Measurements from ENCODE around the gene NDUFA7. TPM values are rescaled to one million over a fixed set of nuclear protein-coding genes. Genes with fewer than 3 reads are reported as not detected.

NDUFA7 gene
- total RNA-seq = 6.8 and 8.0 TPM in 2 replicates

DNA sequence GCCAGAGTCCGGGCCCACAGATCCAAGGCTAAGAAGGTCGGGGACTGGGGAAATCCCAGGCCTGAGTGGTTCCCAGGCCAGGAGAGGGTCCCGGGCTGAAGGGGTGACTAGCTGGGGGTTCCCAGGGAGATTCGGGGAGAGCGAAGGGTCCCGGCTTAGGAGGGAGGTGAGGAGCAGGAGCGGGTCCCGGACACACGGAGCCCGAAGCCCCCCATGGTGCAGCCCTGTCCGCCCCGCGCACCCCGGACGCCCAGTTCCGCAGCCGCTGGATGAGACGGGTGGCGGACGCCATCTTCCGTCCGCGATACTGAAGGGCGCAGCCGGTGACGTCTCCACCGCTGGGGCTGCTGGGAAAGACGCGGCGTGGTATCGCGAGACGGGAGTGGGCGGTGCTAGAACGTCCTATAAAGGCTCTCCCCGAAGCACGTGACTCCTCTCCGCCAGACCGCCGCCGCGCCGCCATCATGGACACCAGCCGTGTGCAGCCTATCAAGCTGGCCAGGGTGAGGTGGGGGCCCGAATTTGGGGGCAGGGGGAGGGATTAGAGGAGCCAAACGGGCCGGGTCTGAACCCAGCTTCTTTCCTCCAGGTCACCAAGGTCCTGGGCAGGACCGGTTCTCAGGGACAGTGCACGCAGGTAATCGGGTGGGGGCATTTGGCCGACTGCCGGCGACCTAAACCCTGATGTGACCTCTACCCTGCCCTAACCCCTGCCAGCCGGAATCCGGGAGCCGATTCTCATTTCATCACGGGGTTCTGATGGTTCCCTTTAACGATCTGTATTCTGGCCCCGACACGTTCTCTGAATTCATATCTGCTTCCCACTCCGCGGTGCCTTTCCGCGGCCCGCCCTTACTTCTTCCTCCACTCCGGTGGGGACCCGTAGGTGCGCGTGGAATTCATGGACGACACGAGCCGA is at the start of gene NDUFA7, which contains the start of gene RPS28:
Gene NDUFA7 (minus strand): TSS at position 309 of the 919 bp plus-strand sequence. CDS start 17 bp downstream, at position 292.
Gene RPS28 (plus strand): TSS at position 430 of the 919 bp plus-strand sequence. CDS start 35 bp downstream, at position 465.

DNA sequence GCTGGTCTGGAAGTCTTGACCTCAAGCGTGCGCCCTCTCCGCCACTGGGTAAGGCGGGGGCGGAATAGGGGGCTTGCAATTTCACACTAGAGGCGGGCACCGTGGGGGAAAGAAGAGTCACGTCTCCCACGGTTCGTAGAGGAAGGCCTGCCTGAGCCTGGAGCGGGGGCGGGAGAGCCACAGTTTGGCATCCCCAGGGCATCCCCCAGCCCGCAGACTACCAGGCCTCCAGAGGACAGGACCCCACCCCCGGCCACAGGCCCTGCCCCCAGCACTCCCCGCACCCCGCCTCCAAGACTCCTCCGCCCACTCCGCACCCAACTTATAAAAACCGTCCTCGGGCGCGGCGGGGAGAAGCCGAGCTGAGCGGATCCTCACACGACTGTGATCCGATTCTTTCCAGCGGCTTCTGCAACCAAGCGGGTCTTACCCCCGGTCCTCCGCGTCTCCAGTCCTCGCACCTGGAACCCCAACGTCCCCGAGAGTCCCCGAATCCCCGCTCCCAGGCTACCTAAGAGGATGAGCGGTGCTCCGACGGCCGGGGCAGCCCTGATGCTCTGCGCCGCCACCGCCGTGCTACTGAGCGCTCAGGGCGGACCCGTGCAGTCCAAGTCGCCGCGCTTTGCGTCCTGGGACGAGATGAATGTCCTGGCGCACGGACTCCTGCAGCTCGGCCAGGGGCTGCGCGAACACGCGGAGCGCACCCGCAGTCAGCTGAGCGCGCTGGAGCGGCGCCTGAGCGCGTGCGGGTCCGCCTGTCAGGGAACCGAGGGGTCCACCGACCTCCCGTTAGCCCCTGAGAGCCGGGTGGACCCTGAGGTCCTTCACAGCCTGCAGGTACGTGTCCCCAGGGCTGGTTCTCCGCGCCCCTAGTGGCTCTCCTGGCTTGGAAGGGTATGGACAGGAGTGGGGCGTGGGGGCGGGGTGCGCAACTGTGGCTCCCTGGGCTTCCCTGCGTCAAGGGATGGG is 42.9 kb upstream of the NDUFA7 start, which contains the start of gene ANGPTL4:
Gene ANGPTL4 (plus strand): TSS at position 353 of the 969 bp plus-strand sequence. CDS start 167 bp downstream, at position 520.

DNA sequence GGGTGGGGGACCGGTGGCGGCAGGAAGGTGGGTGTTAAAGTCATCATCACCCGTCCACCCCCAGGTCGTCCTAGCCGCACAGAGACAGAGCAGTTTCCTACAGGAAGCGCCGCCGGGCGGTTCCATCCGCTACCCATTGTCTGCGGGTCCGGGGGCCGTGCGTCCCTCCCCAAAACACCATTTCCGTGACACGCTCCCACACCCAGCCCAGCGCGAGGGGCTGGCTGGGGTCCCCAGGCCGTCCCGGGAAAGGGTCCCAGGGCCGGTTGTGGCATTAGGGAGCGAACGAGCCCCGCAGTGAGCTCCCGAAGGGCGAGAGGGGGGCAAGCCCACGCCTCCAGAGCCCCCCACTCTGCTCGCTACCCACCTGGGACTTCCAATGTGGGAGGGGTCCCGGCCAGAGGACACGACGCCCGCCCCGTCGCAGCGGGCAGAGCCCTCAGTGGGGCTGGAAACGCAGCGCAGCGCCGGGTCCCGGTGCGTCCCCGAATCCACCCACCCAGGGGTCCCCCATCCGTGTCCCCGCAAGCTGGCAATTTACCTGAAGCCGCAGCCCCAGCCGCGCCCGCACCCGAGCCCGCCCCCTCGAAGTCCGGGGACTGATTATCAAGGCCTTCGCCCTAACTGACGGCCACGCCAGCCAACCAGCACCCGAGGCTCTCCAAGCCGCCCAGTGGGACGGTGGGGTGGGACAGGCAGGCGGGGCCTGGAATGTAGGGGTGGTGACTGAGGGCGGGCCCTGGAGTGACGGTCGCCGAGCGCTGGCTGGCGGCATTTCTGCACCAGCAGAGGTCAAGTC is 21.7 kb upstream of the NDUFA7 start, which contains the start of gene KANK3:
Gene KANK3 (minus strand): TSS at position 579 of the 799 bp plus-strand sequence. CDS start 5,434 bp downstream, outside the sequence.

DNA sequence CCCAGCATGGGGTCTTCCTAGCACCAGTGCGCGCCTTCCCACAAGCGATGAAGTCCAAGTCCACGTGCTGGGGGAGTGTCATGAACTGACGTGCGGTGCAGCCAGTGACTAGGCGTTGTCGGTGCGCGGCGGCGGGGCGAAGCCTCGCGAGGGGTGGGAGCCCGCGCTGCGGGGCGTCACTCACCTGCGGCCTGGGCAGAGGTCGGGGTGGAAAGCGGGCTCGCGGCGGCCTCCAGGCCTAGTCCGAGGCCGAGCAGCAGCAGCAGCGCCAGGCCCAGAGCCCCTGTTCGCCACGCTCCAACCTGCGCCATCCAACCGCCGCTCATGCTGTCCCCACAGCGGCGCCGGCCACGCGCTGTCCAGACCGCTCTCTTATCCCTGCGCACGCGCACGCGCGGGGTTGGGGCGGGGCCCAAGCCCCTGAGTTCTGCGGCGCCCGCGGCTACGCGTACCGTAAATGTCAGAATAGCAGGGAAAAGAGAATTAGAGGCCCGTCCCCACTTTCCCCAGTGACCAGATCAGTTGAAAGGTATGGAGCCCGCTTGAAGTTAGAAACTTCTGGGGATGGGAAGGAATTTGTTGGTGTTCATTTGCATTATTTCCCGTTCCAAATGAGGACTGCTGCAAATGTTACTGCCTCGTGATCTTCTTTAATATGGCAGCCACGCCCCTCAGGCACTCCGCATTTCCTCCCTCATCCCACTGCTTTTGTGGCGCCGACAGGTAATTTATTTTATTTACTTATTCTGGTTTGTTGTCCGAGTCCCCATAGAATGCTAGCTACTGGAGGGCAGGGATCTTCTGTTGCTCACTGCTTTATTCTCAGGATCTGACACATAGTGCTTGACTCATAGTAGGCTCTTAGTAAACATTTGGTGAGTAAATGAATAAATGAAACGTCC is 13.0 kb downstream of the NDUFA7 start, which contains the start of gene CD320:
Gene CD320 (minus strand): TSS at position 394 of the 902 bp plus-strand sequence. CDS start 68 bp downstream, at position 326.

Other genes with a start within 250 kb of the NDUFA7 start
- not detected in 2 replicates for gene FBN3, start 171.8 kb downstream of the NDUFA7 start, total RNA-seq
- 11.0 and 19.0 TPM in 2 replicates for gene CERS4, start 112.0 kb downstream of the NDUFA7 start, total RNA-seq
- 49.6 and 52.1 TPM in 2 replicates for gene CD320, start 13.0 kb downstream of the NDUFA7 start, total RNA-seq
- gene RPS28, start 121 bp upstream of the NDUFA7 start, total RNA-seq = 200 and 362 TPM in 2 replicates
- gene KANK3, start 21.9 kb upstream of the NDUFA7 start, total RNA-seq = 0.18 TPM in 1 of 2 replicates, not detected in the other
- 8.6 and 13.4 TPM in 2 replicates for gene ANGPTL4, start 42.8 kb upstream of the NDUFA7 start, total RNA-seq
- 37.1 and 73.7 TPM in 2 replicates for gene RAB11B, start 69.0 kb upstream of the NDUFA7 start, total RNA-seq
- 64.3 and 76.9 TPM in 2 replicates for gene MARCHF2, start 91.9 kb upstream of the NDUFA7 start, total RNA-seq
- gene HNRNPM, start 123.6 kb upstream of the NDUFA7 start, total RNA-seq = 44.8 and 68.2 TPM in 2 replicates
- gene PRAM1, start 181.3 kb upstream of the NDUFA7 start, total RNA-seq = not detected in 2 replicates
- 7.6 and 9.5 TPM in 2 replicates for gene ZNF414, start 192.8 kb upstream of the NDUFA7 start, total RNA-seq